ENCODE measurements around the gene FBL. TPM values are rescaled to one million over a fixed set of nuclear protein-coding genes. Genes with fewer than 3 reads are reported as not detected.

FBL gene
- polyA plus RNA-seq, 1 experiment: 256 TPM

DNA sequence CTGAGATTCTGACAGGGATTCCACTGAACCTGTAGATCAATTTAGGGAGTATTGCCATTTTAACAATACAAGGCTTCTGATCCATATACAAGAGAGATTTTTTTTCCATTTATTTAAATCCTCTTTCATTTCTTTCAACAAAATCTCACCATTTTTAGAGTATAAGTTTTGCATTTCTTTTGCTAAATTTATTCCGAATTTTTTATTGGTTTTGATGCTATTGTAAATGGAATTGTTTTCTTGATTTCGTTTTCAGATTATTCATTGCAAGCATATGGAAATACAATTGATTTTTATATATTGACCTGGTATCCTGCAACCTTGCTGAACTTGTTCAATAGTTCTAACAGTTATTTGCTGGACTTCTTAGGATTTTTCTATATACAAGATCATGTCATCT, 49.1 kb downstream of the FBL start:
- DNase-seq (ENCODE audit: low read depth, low spot score): no peak
- Histone ChIP-seq H3K27me3 (ENCODE audit: control insufficient read depth, insufficient read depth, low read length) (peaks cover 3% of the 10 kb centered on the region), H3K27ac (ENCODE audit: low read depth, low read length) (no peak overlapping the region), H3K4me3 (ENCODE audit: low read depth, low read length) (no peak overlapping the region), H3K9me3 (ENCODE audit: control insufficient read depth, insufficient read depth, low read length) (no peaks in the 10 kb centered on the region)
- CTCF ChIA-PET: interaction anchor here (0.5 to 11.7 kb wide), 3 partner anchors 8 to 173 kb away, joined by 3 to 226 read pairs (median 4); partner anchors contain the start of genes FBL and PSMC4
- POLR2A ChIA-PET: no interaction called here
- TF ChIP-seq, protein P1, sequence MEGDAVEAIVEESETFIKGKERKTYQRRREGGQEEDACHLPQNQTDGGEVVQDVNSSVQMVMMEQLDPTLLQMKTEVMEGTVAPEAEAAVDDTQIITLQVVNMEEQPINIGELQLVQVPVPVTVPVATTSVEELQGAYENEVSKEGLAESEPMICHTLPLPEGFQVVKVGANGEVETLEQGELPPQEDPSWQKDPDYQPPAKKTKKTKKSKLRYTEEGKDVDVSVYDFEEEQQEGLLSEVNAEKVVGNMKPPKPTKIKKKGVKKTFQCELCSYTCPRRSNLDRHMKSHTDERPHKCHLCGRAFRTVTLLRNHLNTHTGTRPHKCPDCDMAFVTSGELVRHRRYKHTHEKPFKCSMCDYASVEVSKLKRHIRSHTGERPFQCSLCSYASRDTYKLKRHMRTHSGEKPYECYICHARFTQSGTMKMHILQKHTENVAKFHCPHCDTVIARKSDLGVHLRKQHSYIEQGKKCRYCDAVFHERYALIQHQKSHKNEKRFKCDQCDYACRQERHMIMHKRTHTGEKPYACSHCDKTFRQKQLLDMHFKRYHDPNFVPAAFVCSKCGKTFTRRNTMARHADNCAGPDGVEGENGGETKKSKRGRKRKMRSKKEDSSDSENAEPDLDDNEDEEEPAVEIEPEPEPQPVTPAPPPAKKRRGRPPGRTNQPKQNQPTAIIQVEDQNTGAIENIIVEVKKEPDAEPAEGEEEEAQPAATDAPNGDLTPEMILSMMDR (IDR thresholded peaks at IDR 0.05; ENCODE audit: low read depth, low read length): no peak

- no peak overlapping the region for H3K4me3 ChIP-seq (ENCODE audit: low read depth, low read length)
- no peak overlapping the region for H3K27ac ChIP-seq (ENCODE audit: low read depth, low read length)
- DNase-seq (ENCODE audit: low read depth, low spot score): no peak
- TF ChIP-seq, protein P1 (IDR thresholded peaks at IDR 0.05; ENCODE audit: low read depth, low read length): no peak
- H3K27me3 ChIP-seq (ENCODE audit: control insufficient read depth, insufficient read depth, low read length): peaks cover 3% of the 10 kb centered on the region
- ChIA-PET POLR2A (no interaction called here), CTCF (interaction anchor here (11.7 kb wide), 1 partner anchor 48 kb away, joined by 226 read pairs; the partner anchor contains the start of gene FBL)
- no peaks in the 10 kb centered on the region for H3K9me3 ChIP-seq (ENCODE audit: control insufficient read depth, insufficient read depth, low read length)
These were observed 50.1 kb downstream of the FBL start for GRCh38 chr19:39796000-39796498.

- CTCF ChIA-PET: interaction anchor here (0.6 to 11.7 kb wide), 3 partner anchors 49 to 183 kb away, joined by 3 to 226 read pairs (median 5); partner anchors contain the start of genes FBL and PSMC4
- POLR2A ChIA-PET: interaction anchor here (0.6 kb wide), 1 partner anchor 28 kb away, joined by 11 read pairs; no protein-coding TSS in a partner anchor
These were observed 51.2 kb downstream of the FBL start for GRCh38 chr19:39795001-39795400.

GRCh38 chr19:39792999-39793546, 53.1 kb downstream of the FBL start:
- ChIA-PET POLR2A (interaction anchor here (0.8 kb wide), 1 partner anchor 41 kb away, joined by 4 read pairs; the partner anchor contains the start of gene DYRK1B), CTCF (interaction anchor here (0.7 to 11.7 kb wide), 30 partner anchors 8 to 372 kb away, joined by 3 to 226 read pairs (median 7); partner anchors contain the start of genes DYRK1B, FBL and PSMC4)
- TF ChIP-seq, protein P1 (IDR thresholded peaks at IDR 0.05; ENCODE audit: low read depth, low read length): peak; percentile 97
- Histone ChIP-seq H3K27ac (ENCODE audit: low read depth, low read length) (no peak overlapping the region), H3K9me3 (ENCODE audit: control insufficient read depth, insufficient read depth, low read length) (no peaks in the 10 kb centered on the region), H3K4me3 (ENCODE audit: low read depth, low read length) (peak overlapping the region; percentile 69), H3K27me3 (ENCODE audit: control insufficient read depth, insufficient read depth, low read length) (peaks cover 3% of the 10 kb centered on the region)
- peak; percentile 30 for DNase-seq (ENCODE audit: low read depth, low spot score)

More at GRCh38 chr19:39795001-39795400, 51.2 kb downstream of the FBL start:
- Histone ChIP-seq H3K9me3 (ENCODE audit: control insufficient read depth, insufficient read depth, low read length) (no peaks in the 10 kb centered on the region), H3K4me3 (ENCODE audit: low read depth, low read length) (no peak overlapping the region), H3K27me3 (ENCODE audit: control insufficient read depth, insufficient read depth, low read length) (peaks cover 3% of the 10 kb centered on the region), H3K27ac (ENCODE audit: low read depth, low read length) (no peak overlapping the region)
- no peak for DNase-seq (ENCODE audit: low read depth, low spot score)
- TF ChIP-seq, protein P1 (IDR thresholded peaks at IDR 0.05; ENCODE audit: low read depth, low read length): no peak

DNA sequence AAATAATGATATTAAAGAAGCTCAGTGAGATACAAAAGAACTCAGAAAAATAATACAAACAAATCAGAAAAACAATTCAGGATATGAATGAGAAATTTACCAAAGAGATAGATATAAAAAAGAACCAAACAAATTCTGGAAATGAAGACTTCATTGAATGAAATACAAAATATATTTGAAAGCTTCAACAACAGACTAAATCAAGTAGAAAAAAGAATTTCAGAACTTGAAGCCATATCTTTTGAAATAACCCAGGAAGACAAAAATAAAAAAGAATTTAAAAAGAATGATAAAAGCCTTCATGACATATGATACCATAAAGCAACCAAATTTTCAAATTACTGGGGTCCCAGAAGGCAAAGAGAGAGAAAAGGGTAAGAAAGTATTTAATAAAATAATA, 57.9 kb downstream of the FBL start:
- peaks cover 5% of the 10 kb centered on the region; the same call in 1 of the 2 replicates for H3K9me3 ChIP-seq (ENCODE audit: control insufficient read depth, insufficient read depth, low read length)
- H3K27me3 ChIP-seq (ENCODE audit: control insufficient read depth, insufficient read depth, low read length): peaks cover 2% of the 10 kb centered on the region
- H3K27ac ChIP-seq (ENCODE audit: low read depth, low read length): no peak overlapping the region
- POLR2A ChIA-PET: interaction anchor here (0.5 kb wide), 1 partner anchor 172 kb away, joined by 8 read pairs; no protein-coding TSS in a partner anchor
- no peak for DNase-seq (ENCODE audit: low read depth, low spot score)
- TF ChIP-seq, protein P1 (IDR thresholded peaks at IDR 0.05; ENCODE audit: low read depth, low read length): no peak
- CTCF ChIA-PET: interaction anchor here (0.9 to 11.7 kb wide), 3 partner anchors 14 to 56 kb away, joined by 3 to 226 read pairs (median 4); partner anchors contain the start of gene FBL
- no peak overlapping the region for H3K4me3 ChIP-seq (ENCODE audit: low read depth, low read length)
